GM03348 (cell line): ENCODE measurements around the gene CNGB1.
"Not testable (repeated sequence)": the region's sequence is repeated elsewhere in the genome, so short reads cannot be mapped to it uniquely, and the experiment has no call there.

Experiments used
- DNase-seq: peaks from one replicate; pipeline ENCODE4 v3.0.0; 2012; ENCODE audit warnings: low spot score

Gene CNGB1

DNA sequence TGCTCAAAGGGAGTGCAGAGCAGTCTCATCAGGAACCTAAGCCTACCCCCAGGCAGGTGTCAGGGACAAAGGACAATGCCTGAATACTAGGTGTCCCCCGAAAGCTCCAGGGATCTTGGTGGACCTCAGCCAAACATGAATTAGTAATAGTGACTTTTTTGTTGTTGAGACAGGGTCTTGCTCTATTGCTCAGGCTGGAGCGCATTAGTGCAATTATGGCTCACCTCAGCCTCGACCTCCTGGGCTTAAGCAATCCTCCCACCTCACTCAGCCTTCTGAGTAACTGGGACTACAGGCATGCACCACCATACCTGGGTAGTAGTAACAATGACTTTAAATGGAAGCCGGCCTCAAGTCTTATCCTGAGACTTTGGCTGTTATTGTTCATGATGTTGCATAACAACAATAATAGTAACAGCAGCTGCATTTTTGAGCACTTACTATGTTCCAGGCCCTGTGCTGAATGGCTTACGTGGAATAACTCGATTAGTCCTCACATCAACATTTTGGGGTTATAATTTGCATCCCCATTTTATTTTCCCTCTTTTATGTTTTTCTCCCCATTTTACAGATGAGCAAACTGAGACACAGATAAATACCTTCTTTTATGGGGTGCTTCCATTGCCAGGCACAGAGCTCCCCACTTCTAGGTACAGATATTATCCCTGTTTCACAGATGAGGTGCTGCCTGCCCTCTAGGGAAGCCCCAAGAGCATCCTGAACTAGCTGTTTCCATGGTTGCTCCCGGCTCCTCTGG lies 19.5 kb downstream of the CNGB1 start:
- no peak for DNase-seq

GRCh38 chr16:57950382-57950781 lies 20.5 kb downstream of the CNGB1 start:
- DNase-seq: no peak

GRCh38 chr16:57949595-57950238 lies 21.2 kb downstream of the CNGB1 start:
- DNase-seq: no peak

GRCh38 chr16:57949013-57949412 lies 21.9 kb downstream of the CNGB1 start:
- no peak for DNase-seq

DNA sequence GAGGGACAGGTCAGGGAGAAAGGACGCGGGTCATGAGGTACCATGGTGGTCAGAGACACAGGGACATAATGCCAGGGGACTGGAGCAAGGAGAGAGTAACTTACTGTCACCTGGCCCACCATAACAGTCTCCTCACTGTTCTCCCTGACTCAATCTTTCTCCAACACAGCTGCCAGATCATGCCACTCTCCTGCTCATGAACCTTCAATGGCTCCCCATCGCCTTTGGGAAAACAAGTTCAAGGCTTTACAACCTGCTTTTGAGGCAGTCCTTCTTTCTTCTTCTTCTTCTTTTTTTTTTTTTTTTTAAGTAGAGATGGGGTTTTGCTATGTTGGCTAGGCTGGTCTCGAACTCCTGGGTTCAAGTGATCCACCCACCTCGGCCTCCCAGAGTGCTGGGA lies 22.9 kb downstream of the CNGB1 start:
- DNase-seq: no peak

GRCh38 chr16:57947261-57947660 lies 23.7 kb downstream of the CNGB1 start:
- DNase-seq: no peak

GRCh38 chr16:57946181-57946801 lies 24.6 kb downstream of the CNGB1 start:
- DNase-seq: no peak

GRCh38 chr16:57945740-57946138 lies 25.2 kb downstream of the CNGB1 start:
- DNase-seq: no peak

DNA sequence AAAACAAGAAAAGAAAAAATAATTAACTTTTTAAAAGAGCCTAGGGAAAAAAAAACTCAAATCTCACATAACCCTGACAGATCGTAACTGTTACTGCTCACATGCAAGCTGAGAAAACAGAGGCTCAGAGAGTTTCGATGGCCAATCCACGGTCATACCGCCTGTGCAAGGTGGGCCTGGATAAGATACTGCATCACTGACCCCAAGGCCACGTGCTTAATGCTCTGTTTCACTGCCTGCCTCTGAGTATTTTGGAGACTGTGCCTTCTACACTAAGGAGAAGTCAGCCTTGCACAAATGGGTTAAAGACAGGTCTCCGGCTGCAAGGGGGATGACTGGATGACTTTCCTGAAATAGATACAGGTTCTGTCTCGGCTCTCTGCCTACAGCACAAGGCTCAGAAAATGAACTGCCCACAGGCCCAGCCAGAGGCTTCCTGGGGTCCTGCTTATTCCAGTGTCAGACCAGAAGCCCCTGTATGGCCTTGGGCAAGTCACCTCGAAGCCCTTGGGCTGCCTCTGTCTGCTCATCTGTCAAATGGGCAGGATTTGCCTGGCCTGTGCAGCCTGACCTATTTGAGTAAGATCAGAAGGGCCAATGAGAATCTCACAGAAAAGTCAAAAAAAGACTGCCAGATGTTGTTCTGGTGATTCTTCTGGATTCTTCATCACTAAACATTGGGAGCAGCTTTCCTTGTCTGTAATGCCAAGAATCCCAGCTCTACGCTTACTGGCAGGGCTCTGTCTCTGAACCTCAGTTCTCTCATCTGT lies 25.8 kb downstream of the CNGB1 start:
- DNase-seq: no peak

DNA sequence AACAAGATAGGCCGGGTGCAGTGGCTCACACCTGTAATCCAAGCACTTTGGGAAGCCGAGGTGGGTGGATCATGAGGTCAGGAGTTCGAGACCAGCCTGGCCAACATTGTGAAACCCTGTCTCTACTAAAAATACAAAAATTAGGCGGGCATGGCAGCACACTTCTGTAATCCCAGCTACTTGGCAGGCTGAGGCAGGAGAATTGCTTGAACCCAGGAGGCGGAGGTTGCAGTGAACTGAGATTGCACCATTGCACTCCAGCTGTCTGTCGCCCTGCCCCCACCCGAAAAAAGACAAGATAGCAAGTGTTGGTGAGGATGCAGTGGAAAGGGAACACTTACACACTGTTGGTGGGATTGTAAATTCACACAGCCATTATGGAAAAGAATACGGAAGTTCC lies 27.5 kb downstream of the CNGB1 start:
- DNase-seq: not testable (repeated sequence)

DNA sequence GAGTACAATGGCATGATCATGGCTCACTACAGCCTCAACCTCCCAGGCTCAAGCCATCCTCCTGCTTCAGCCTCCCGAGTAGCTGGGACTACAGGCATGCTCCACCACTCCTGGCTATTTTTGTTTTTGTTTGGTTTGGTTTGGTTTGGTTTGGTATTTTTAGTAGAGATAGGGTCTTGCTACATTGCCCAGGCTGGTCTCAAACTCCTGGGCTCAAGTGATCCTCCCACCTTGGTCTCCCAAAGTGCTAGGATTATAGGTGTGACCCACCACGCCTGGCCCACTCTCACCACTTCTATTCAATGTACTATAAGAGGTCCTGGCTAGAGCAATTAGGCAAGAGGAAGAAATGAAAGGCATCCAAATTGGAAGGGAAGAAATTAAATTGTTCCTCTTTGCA lies 29.0 kb downstream of the CNGB1 start:
- DNase-seq: not testable (repeated sequence)

GRCh38 chr16:57941016-57941664 lies 29.8 kb downstream of the CNGB1 start:
- DNase-seq: no peak

- DNase-seq: no peak
Measured at GRCh38 chr16:57940382-57940966, 30.5 kb downstream of the CNGB1 start.

DNA sequence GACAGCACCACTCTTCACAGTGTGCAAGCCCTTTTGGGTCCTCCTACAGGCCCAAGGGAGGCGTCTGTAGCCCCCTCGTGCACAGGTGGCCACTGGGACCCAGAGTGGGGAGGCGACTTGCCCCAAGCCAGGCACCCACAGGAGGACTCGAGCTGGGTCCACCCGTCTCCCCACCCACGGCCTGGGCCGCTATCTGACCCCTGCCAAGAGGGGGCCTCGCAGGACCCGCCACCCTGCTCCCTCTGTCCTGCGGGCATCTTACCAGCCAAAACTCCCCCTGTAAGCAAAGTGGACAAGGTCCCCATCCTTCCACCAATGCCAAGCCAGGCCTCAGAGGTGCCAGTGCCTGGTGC lies 31.1 kb downstream of the CNGB1 start:
- DNase-seq: no peak

DNA sequence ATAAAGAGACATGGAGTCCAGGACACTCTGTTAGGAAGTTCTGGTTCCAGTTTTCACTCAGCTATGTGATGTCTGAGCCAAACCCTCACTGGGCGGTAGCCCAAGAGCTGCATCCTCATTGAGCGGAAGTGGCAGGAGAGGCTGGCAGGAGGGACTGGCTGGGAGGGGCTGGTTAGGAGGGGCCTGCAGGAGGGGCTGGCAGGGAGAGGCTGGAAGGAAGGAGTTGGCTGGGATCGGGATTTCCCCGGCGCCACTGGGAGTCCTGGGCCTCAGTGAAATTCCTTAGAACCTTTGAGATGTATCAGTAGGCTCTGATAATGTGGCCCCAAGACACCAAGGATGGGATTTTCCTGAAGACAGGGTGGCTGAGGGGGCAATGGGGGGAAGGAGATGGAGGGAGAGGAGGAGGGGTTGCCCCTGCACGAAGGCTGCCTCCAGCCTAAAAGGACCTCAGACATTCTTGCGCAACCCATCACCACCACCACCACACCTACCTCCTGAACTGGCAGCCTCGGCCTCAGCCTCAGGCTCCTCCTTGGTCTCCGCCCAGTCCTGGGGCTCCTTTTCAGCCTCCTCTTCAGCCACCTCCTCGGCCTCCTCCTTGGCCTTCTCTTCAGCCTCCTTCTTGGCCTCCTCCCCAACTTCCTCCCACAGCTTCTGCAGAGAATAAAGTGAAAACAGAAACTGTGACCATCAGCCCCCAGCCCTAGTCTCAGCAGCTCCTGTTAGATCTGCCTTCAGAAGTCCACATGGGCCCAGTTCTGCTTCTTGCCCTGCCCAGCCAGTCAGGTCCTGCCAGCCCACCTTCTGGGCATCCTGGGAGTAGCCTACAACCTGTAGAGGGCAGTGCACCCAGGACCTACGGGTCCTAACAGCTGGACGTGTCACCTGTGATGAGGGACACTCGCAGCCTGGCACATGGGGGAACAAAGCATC lies 31.7 kb downstream of the CNGB1 start:
- DNase-seq: peak; percentile 93

DNA sequence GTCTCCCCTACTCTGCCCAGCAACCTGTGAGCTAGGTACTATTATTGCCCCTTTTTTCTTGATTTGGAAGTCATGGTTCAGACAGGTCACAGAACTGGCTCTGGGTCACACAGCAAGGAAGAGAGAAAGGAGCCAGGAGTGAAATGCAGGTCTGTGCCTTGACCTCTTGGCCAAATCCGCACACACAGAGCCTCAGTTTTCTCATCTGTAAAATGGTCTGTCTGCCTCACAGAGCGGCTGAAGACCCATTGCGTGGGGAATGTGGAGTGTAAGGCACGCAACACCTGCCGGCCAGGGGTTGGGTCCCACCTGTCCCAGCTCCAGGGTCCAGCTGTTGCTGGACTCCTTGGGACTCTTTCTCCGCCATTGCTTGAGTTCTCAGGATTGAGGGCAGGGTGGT lies 32.4 kb downstream of the CNGB1 start:
- DNase-seq: no peak

DNA sequence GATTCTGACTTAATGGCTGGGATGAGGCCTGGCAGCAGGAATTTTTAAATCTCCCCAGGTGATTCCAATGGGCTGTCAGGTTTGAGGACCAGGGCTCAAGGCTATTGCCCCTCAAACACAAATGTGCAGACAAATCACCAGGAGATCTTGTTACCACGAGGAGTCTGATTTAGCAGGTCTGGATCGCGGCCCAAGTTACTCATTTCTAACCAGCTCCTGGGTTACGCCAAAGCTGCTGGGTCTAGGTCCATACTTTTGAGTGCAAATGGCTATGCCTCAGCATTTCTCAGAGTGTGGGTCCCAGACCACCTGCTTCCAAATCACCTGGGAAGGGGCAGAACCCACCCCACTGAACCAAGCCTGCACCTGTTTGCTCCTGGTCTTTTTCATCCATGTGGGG lies 33.1 kb downstream of the CNGB1 start:
- no peak for DNase-seq

DNA sequence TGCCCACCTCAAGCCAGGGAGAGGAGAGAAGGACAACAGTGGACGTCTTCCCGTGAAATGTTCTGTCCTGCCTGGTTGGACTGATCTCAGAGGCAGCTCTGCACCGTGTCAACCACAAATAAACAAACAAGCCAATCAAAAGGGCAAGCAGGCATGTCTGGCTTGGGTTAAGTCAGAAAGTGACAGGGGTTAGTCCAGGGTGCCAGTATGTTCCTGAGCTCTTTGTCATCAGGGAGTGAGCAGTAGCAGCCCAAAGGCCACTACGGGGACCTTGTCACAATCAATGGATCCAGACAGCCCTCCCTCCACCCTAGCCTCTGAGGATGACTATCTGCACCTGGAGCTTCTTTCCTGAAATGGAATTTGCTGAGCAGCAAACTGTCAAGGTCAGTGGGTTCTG lies 35.0 kb downstream of the CNGB1 start:
- no peak for DNase-seq

DNA sequence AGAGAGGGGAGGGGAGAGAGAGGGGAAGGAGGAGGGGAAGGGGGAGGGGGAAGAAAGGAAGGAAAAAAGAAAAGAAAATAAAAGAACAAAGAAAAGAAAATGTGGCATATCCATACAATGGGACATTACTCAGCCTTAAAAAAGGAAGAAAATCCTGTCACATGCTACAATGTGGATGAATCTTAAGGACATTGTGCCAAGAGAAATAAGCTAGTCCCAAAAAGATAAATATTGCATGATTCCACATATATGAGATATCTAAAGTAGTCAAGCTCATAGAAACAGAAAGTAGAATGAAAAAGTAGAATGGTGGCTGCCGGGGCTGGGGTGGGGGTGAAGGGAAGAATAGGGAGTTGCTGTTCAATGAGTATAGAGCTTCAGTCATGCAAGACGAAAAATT lies 40.4 kb downstream of the CNGB1 start:
- no peak for DNase-seq

- no peak for DNase-seq
Measured at GRCh38 chr16:57929250-57929649, 41.7 kb downstream of the CNGB1 start.

DNA sequence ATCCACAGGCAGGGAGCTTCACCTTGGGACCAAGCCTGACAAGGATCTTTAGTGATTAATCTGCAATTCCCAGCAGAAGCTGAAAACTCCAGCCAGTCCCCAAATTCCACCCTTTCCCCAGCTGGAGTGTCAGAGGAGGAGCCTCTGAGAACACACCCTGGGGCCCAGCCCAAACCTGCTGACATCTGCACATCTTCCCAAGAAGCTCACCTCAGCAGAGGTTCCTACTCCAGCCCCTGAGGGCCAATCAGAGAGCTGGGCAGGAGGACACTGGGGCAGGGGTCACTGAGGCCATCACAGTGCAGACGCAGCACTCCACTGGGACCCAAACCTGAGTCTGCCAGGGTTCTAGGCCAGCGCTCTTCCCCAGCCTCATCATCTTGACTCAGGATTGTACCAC lies 44.9 kb downstream of the CNGB1 start:
- DNase-seq: no peak
